Measurements from ENCODE around the gene RIPK4. TPM values are rescaled to one million over a fixed set of nuclear protein-coding genes. Genes with fewer than 3 reads are reported as not detected.
"Not testable (repeated sequence)": the region's sequence is repeated elsewhere in the genome, so short reads cannot be mapped to it uniquely, and the experiment has no call there.

Gene RIPK4
- total and polyA plus RNA-seq, 9 donors, result 0.16 to 1.8 (median 0.31) TPM

DNA sequence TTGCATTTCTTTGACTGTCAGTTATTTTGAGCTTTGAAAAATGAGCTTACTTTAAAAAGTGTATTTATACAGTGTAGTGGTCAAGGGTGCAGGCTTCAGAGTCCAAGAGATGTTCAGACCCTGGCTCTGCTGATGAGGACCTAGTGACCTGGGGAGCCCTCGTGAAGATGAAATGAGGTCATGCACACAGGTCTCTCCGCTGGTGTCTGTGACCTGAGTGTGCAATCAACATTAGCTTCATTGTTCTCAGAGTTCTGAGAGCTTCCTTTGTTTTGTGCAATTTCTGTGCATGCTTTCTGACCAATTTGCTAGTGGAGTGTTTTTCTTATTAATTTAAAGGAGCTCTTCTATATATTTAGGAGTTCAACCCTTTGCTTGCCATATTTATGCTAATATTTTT, 71.3 kb downstream of the RIPK4 start:
- Histone ChIP-seq H3K36me3 (ENCODE audit: control insufficient read depth, insufficient read depth, low read length) (no peaks in the 10 kb centered on the region), H3K4me1 (ENCODE audit: control insufficient read depth, insufficient read depth, low read length) (peaks cover 12% of the 10 kb centered on the region), H3K9me3 (replicated peaks; ENCODE audit: control insufficient read depth, low read depth, low read length) (no peaks in the 10 kb centered on the region), H3K4me3 (ENCODE audit: low read length) (no peak overlapping the region), H3K27me3 (ENCODE audit: control insufficient read depth, insufficient read depth, low read length) (peaks cover 7% of the 10 kb centered on the region), H3K27ac (ENCODE audit: low read length) (no peak overlapping the region)
- WGBS (ENCODE audit: insufficient coverage), result 54% methylated on average over 2 of the region's 2 CpGs
- no peak for DNase-seq

DNA sequence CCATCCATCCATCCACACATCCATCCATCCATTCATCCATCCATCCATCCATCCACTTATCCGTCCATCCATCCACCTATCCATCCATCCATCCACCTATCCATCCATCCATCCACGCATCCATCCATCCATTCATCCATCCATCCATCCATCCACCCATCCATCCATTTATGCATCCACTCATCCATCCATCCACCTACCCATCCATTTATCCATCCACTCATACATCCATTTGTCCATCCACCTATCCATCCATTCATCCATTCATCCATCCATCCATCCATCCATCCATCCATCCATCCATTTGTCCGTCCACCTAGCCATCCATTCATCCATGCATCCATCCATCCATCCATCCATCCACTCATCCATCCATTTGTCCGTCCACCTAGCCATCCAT, 72.8 kb downstream of the RIPK4 start:
- not testable (repeated sequence) for DNase-seq; H3K9me3 ChIP-seq (replicated peaks; ENCODE audit: control insufficient read depth, low read depth, low read length); H3K4me3 ChIP-seq (ENCODE audit: low read length); H3K36me3 ChIP-seq (ENCODE audit: control insufficient read depth, insufficient read depth, low read length); H3K27ac ChIP-seq (ENCODE audit: low read length); H3K27me3 ChIP-seq (ENCODE audit: control insufficient read depth, insufficient read depth, low read length)
- WGBS (ENCODE audit: insufficient coverage), result 86% methylated on average over 3 of the region's 4 CpGs
- H3K4me1 ChIP-seq (ENCODE audit: control insufficient read depth, insufficient read depth, low read length), result peaks cover 12% of the 10 kb centered on the region

DNA sequence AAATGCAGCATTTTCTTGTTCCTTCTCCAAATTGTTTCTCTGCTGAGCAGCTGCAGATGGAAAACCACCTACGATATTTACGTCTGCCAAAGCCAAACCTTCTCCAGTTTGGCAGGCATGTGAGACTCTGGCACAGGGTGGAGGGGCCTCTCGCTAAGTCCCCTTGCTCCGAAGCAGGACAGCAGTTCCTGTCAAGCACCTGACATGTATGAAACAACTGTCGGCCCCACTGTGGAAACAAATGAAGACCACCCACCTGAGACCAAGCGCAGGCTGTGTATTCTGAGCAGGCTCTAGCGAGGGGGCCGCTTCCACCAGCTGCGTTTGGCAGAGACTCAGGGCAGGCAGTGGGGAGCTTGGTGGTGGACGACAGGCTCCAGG, 74.7 kb downstream of the RIPK4 start:
- peaks cover 7% of the 10 kb centered on the region for H3K27me3 ChIP-seq (ENCODE audit: control insufficient read depth, insufficient read depth, low read length)
- peaks cover 12% of the 10 kb centered on the region for H3K4me1 ChIP-seq (ENCODE audit: control insufficient read depth, insufficient read depth, low read length)
- no peak overlapping the region for H3K4me3 ChIP-seq (ENCODE audit: low read length)
- WGBS (ENCODE audit: insufficient coverage), result 30% methylated on average over 7 of the region's 10 CpGs
- no peaks in the 10 kb centered on the region for H3K9me3 ChIP-seq (replicated peaks; ENCODE audit: control insufficient read depth, low read depth, low read length)
- H3K27ac ChIP-seq (ENCODE audit: low read length), result no peak overlapping the region
- peak; percentile 48 for DNase-seq
- H3K36me3 ChIP-seq (ENCODE audit: control insufficient read depth, insufficient read depth, low read length), result no peaks in the 10 kb centered on the region

DNA sequence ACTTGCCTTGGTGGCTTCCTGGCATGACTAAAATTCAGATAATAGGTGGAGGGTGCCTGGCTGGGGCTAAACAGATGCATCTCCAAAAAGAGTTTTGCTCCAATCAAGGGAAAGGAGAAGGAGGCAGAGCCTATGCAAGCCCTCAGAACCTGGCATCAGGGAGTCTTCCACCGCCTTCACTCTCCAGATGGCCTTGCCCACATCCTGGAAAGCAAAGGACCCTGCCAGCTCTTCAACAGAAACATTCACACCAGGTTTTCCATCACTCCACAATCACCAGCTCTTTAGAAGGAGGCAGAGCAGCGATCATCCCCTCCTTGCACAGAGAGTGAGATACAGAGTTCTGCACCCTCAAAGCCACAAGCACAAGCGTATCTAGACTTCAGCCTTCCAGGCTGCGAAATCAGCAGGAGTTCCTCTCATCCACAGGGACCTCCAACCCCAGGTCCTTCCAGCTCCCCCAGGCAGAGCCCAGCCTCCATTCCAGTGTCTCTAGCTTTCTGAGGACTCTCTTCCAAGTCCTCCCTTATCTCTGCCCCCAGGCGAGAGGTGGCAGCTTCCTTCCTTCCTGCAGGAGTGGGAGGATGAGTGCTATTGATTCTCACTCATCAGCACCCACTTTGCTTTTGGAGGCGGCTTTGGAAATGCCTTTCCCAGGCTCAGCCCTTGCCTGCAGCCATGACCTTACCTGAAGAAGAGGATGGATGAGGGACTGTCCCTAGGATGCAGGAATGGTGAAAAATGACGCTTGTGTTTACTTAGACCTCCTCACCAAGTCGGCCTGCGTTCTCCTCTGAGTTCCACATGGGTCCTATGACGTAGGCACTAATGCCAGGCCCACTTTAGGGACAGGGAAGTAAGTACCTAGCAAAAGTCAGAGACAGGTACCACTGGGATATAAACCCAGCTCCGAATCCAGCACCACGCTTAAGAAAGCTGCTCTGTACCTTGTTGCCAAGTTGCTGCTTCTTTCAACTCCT, 75.4 kb downstream of the RIPK4 start:
- WGBS (ENCODE audit: insufficient coverage), result 49% methylated on average over 10 of the region's 12 CpGs
- no peaks in the 10 kb centered on the region for H3K9me3 ChIP-seq (replicated peaks; ENCODE audit: control insufficient read depth, low read depth, low read length)
- H3K27ac ChIP-seq (ENCODE audit: low read length), result no peak overlapping the region
- H3K36me3 ChIP-seq (ENCODE audit: control insufficient read depth, insufficient read depth, low read length), result no peaks in the 10 kb centered on the region
- peaks cover 12% of the 10 kb centered on the region for H3K4me1 ChIP-seq (ENCODE audit: control insufficient read depth, insufficient read depth, low read length)
- no peak overlapping the region for H3K4me3 ChIP-seq (ENCODE audit: low read length)
- DNase-seq, result no peak
- peaks cover 8% of the 10 kb centered on the region for H3K27me3 ChIP-seq (ENCODE audit: control insufficient read depth, insufficient read depth, low read length)

Other genes with a start within 250 kb of the RIPK4 start
- 3.8 TPM for gene PRDM15, start 112.3 kb upstream of the RIPK4 start, total RNA-seq
- 1 to 10 TPM; 3.9 to 6.8 (median 5.6) TPM for gene PRDM15, start 112.3 kb upstream of the RIPK4 start, polyA plus RNA-seq (ENCODE audit: insufficient read depth in 1 of 8, insufficient read length in 8 of 8, low replicate concordance in 1 of 8)
- 8.3 TPM for gene C2CD2, start 187.0 kb upstream of the RIPK4 start, total RNA-seq
- gene C2CD2, start 187.0 kb upstream of the RIPK4 start, polyA plus RNA-seq (ENCODE audit: insufficient read depth in 1 of 8, insufficient read length in 8 of 8, low replicate concordance in 1 of 8), result 10 to 100 TPM in 1 of 8 donors, 1 to 10 TPM in 7; 7.2 to 11.2 (median 8.9) TPM
- gene ZBTB21, start 243.3 kb upstream of the RIPK4 start, total RNA-seq, result 3.5 TPM
- 1 to 10 TPM; 3.7 to 8.4 (median 5.1) TPM for gene ZBTB21, start 243.3 kb upstream of the RIPK4 start, polyA plus RNA-seq (ENCODE audit: insufficient read depth in 1 of 8, insufficient read length in 8 of 8, low replicate concordance in 1 of 8)